ENCODE data around the gene CORO2B.
A peak's percentile ranks its signal among the peaks of the same experiment; 100 is the strongest.

Gene CORO2B, protein sequence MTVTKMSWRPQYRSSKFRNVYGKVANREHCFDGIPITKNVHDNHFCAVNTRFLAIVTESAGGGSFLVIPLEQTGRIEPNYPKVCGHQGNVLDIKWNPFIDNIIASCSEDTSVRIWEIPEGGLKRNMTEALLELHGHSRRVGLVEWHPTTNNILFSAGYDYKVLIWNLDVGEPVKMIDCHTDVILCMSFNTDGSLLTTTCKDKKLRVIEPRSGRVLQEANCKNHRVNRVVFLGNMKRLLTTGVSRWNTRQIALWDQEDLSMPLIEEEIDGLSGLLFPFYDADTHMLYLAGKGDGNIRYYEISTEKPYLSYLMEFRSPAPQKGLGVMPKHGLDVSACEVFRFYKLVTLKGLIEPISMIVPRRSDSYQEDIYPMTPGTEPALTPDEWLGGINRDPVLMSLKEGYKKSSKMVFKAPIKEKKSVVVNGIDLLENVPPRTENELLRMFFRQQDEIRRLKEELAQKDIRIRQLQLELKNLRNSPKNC

DNA sequence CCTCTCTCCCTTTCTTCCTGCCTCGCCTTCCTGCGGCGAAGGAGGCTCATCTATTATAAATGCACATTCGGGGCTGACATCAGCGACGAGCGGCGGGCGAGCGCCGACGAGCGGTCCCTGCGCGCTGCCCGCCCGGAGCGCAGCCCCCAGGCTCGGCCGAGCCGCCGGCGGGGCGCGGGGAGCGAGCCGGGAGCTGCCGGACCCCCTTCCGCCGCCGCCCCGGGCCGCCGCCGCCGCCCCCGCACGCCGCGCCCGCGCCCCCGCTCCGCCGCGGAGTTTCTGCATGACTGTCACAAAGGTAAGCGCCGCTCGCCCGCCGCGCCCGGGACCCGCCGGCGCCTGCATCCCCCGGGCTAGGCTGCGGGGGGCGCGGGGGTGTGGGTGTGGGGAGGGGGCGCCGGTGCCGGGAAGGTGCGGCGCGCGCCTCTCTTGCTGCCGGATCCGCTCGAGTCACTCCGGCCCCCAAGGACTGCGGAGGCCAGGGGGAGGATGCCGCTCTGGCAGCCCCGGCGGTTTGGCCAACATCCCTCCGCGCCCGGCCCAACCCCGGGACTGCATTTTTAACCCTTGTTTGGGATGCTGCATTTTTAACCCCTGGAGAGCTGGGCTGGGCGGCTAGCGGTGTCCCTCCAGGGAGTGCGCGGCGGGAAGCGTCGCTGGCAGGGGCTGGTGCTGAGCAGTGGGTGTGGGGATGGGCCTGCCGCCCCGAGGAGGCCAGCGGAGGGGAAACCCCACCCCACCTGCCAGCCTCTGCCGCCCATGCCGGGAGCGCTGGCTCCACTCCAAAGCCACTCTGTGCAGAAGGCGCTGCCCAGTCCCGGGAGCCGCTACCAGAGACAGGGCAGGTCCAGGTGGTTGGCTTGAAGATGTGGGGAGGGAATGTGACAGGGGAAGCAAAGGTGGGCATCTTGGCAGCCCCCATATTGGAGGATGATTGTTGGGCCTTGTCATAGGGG is at the start of gene CORO2B:
Gene CORO2B, plus strand, starts transcription at position 14 of the 956 bp plus-strand sequence. Its CDS starts 270 bp downstream, at position 284.
- peak; percentile 79 for DNase-seq

DNA sequence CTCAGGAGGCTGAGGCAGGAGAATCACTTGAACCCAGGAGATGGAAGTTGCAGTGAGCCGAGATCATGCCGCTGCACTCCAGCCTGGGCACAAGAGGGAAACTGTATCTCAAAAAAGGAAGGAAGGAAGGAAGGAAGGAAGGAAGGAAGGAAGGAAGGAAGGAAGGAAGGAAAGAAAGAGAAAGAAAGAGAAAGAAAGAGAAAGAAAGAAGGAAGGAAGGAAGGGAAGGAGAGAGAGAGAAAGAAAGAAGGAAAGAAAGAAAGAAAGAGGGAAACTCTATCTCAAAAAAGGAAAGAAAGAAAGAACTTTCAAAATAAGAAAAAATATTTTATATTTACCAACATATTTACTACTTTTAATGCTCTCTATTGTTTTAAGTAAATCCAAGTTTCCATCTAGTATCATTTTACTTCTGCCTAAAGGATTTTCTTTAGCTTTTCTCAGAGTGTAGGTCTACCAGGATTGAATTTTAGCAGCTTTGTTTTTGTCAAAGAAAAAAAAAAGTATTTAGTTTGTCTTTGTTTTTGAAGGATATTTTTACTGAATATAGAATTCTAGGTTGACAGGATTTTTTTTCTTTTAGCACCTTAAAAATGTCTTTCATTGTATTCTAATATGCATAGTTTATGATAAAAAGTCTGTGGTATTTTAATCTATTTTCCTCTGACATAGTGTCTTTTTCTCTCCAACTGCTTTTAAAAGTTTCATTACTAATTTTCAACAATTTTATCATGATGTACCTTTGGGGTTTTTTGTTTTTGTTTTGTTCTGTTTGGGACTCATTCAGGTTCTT is 47.2 kb upstream of the CORO2B start:
- DNase-seq: no peak

DNA sequence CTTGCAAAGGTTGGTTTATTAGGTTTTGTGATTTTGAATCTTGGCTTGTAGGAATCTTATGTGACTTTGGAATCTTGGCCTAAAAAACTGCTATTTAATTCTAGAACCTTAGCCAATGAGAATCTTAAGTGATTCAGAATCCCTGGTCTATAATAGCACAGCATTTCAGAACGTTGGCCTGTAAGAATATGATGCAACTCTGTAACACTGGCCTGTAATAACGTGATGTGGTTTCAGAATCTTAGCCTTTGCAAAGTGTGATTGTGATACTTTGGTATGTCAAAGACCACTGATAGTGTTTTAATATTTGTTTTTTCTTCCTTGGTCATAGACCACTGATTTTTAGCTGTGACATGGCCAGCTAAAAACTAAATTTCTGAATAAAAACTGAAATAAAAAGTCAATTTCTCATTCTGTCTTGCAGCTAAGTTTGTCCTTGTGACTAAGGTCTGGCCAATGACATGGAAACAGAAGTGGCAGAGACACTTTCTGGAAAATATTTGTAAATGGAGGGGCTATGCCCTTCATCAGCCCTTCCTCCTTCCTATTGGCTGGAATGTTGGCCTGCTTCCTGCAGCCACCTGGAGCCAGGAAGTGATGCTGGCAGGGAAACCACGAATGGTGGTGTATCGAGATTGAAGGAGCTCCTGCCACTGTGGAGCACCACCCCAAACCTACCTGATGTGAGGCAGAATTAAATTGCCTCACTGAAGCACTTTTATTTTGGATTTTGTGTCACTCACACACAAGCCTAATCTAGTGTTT is 42.3 kb upstream of the CORO2B start:
- no peak for DNase-seq

DNA sequence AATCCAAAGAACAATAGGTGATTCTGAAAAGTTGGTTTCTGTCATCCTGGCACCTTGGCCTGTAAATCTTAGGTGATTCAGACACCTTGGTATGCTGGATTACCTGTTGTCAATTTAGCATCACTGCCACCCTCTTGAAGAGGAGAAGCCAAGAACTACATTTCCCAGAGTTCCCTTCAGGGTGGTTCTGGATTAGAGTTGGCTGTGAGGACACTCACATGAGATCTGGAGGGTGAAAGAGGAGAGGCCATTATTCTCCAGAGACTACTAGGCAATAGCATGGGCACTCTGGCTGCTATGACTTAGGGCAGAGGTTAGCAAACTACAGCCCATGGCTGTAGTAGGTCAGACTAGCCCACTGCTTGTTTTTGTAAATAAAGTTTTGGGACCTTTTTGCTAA is 41.7 kb upstream of the CORO2B start:
- no peak for DNase-seq

DNA sequence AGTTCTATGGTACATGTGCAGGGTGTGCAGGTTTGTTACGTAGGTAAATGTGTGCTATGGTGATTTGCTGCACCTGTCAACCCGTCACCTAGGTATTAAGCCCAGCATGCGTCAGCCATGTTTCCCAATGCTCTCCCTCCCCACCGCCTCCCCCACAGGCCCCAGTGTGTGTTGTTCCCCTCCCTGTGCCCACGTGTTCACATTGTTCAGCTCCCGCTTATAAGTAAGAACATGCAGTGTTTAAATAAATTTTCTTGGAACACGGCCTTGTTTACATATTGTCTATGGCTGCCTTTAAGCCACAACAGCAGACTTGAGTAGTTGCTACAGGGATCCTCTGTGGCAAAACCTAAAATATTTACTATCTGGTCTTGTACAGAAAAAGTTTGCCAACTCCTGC is 41.3 kb upstream of the CORO2B start:
- DNase-seq: no peak

DNA sequence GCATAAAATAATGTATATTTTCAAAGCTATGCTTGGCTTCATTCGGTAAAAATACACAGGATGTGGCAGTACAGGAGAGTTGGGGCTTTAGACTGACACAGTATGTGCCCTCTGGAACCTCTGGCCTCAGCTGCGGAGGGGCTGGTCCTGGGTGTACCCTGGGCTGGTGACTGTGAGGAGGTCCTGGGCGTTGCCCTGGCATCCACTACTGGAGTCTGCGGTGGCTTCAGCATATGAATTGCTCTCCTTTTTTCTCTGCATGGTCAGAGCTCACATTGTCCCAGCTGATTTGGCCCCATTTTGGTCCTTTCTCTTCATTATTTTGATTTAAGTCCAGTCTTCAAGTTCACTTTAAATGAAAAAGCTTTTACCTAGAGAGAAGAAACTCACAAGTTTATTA is 40.5 kb upstream of the CORO2B start:
- no peak for DNase-seq

DNA sequence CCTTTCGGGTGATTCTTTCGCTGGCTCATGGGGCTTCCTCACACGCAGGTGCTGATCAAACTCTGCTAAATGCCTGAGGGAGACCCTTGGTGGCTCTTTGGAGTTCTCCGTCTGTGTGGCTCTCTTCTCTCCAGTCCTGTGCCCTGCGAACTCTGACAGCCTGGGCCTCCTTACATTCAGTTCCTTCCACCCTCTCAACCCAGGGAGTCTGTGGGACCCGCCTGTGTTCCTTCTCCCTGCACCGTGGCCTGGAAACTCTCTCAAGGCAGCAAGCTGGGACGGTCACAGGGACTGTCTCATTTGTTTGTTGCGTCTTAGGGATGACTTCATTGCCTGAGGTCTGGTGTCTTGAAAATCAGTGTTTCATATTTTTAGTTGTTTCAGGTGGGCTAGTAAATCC is 37.0 kb upstream of the CORO2B start:
- peak; percentile 50 for DNase-seq

DNA sequence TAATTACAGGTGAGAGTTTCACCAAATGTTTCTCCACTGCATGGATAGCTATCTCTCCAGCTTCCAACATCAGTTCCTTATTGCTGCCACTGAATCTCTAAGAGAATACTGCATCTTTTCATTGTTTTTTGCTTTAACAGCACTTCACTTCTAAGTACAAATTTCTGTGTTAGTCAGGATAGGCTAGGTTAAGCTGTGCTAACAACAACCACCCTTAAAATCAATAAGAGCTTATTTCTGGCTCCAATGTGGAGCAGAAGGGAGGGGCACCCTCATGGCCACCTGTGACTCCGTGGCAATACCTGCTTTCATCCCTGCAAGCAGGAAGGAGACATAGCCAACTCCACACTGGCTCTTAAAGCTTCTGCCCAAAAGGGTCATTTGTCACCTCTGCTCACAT is 36.4 kb upstream of the CORO2B start:
- no peak for DNase-seq

DNA sequence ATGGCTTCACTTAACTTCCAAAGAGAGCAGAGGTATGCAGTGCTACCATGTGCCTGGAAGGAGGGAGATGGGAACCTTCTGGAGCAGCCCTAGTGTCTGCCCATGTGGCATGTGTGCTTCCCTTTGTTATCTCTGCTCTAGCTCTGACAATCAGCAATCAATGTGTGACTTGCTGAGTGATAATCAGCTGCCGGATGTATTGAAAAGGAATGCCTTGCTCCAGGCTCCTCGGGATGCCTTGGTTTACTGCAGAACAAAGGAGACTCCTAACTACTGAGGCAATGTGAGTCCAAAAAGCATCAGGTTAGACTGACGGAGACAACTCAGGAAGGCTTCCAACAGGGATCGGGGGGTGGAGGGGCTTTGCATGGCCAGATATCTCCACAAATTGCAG is 36.0 kb upstream of the CORO2B start:
- no peak for DNase-seq

DNA sequence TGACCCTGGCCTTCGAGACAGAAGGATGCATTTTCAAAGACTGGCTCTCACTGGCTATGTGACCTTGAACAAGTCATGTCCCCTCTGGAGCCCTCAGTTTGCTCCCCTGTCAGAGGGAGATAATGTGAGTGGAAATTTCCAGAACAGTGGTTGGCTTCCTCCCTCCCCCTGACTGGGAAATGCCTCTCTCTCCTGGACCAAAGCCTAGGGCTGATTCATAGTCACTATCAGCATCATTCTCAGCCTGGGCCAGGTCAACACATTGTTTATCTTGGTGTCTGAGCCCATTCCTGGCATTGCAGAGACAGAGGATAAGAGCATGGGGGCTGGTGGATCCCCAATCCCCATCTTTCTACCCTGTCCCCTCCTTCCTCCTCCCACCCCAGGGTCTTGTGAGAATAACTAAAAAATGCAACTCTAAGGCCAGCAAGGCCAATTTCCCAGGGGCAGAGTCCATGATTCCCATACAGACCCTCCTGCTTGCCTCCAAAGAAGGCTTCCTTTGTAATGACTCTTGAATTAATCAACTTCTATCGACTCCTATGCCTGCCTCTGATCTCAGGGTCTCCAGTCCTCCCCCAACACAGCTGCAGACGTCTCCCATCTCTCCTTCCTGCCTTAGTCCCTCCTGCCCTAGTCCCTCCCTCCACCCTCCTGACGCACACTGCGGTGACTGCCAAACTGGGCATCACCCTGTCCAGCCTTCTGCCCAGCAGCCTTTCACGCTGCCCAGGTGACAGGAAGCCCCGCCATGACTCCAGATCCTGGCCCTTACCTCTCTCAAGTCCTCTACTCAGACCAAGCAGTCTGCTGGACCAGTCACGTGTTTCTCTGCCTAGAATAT is 35.4 kb upstream of the CORO2B start:
- DNase-seq: no peak

DNA sequence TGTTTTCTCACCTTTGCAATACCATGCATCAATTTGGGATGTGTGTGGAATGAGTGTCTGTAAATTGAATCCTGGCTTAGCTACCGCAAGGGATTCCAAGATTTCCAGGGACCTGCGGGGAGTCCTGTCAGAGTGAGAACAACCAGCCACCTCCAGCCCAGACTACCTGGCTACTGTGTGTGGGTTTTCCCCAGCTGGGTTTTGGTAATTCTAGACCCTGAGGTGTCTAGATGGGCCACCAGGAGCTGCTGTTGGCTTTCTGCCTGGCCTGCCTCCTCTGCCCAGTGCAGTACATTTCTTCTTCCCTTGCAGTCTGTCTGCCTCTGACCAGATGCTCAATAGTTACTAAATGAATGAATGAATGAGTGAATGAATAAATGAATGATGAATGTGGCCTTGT is 32.5 kb upstream of the CORO2B start:
- no peak for DNase-seq

DNA sequence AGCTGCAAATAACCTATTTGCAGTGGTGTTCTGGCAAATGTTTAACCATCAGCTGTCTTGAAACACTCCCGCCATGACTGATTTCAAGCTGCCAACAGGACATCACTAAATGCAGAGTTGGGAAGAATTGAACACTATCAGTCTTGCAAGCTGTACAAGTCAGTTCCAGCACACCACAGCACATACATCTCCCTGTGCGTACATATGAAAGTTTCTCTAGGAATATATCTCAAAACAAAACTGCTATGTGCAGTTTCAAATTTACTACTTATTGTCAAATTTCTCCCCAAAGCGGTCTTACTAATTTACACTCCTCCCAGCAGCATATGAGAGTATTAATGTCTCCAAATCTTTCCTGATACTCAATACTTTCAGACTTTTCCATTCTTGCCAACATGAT is 30.4 kb upstream of the CORO2B start:
- no peak for DNase-seq

DNA sequence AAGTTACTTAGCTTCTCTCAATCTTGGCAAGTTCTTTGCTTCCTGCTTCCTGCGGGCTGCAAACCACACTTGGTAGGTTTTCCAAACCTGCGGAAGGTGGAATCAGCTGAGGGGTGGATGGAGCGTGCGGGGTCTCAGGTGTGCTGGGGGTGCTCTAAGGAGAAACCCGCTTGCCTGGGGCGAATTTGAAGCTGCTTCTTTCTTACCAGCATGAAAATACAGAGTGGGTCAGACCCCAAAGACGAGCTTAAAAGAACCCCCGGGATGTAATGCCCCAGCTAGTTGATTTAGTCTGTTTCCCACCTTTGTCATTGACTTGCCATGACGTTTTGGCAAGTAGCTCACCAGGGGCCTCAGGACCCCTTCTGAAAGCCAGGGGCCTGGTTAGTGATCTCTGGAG is 28.8 kb upstream of the CORO2B start:
- DNase-seq: no peak

DNA sequence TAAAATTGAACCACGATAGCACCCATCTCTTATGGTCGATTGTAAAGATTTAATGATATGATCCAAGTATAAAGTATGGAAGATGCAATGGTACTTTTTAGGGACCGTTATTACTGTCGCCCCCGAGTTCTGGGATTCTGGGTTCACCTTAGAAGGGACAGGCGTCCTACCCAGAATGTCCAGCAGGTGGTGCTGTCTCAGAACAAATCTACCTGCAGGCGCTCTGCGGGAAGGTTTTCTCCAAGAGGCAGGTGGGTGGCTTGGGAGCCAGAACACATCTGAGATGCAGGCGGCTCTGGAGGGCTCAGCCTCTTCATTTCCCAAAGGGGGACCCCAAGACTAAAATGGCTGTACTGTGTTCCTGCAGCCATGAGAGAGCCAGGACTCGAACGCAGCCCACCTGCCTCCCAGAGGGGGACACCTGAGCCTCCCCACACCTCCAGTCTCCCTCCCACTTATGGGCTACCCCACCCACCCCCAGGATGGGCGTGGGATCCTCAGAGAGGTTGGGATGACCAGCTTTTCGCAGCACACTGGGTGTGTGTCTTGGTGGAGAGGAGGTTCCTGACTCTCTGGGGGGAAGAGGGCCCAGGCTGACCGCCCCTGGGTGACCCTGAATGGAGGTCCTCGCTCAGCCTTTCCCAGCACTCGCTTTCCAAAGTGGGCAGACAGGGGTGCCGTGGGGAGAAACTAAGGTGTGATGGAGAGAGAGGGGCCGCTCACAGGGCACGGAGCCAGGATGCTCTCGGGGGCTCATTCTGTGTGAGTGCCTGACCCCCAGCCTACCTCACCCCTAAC is 28.1 kb upstream of the CORO2B start:
- peak; percentile 71 for DNase-seq

DNA sequence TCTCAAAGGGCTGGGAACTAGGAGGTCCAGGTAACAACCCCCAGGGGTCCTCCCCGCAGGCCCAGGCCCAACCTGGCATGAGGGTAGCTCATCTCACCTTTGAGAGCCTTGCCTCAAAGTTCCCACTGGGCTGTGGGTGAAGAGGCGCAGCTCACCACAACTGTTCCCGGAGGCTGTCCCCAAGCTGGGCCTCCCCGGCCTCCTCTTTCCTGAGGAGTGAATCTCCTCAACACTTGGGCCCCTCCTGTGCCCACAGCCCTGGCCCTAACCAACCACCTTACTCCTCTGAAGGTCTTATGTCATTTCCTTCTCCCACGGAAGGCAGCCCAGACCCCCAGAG is 27.5 kb upstream of the CORO2B start:
- DNase-seq: no peak

DNA sequence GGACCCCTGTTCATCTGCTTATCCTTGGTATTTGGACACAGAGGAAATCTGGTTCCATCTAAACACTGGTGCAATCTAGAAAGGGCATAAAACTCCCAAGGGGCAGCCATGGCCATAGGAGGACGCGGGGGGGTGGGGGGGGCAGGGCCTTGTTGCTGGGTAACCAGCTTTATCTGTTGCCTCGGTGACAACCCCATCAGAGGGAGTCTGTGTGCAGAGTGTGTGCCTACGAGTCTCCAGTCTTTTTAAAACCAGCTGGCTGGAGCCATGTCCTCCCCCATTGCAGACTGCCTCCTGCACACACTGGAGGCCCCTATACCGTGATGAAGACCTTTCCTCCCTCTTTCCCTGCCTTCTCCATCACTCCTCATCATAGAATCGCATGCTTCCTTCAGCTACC is 26.4 kb upstream of the CORO2B start:
- DNase-seq: no peak

DNA sequence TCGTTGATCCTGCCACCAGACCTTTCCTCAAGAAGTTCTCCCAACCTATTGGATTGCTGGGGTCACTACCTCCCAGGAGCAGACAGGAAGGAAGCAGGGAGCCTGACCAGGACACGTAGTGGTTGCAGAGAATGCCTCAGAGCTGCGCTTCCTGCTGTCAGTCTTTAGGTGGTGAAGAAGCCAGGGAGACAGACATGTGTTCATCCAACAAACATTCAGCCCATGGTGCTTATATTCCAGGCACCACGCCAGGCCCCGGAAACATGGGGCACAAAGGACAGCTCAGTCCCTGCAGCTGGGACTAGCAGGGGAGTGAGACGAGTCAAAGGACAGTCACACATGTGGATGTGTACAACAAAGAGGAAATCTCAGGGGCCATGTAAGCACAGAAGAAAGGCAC is 26.0 kb upstream of the CORO2B start:
- peak; percentile 51 for DNase-seq

DNA sequence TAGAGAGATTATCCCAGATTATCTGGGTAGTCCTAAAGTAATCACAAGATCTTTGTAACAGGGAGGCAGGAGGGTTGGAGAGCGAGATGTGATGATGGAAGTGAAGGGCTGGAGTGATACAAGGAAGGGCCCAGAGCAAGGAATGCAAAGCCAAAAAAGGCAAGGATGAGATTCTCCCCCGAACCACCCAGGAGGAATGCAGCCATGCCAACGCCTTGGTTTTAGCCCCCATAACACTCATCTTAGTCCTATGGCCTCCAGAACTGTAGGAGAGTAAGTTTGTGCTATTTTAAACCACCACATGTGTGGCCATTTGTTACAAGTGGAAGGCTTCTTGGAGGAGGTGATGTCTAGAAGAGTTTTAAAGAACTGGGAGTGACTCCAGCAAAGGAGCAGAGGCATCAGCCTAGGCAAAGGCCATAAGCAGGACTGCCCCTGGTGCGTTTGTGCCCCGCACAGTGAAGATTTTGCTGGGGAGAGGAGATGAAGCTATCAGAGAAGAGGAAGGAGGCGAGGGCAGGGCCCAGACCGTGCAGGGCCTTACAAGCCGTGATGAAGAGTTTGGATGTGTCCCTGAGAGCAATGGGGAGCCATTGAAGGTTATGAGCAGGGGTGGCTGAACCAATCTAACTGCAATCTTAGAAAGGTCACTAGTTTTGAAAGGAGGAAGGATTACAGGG is 25.3 kb upstream of the CORO2B start:
- no peak for DNase-seq

DNA sequence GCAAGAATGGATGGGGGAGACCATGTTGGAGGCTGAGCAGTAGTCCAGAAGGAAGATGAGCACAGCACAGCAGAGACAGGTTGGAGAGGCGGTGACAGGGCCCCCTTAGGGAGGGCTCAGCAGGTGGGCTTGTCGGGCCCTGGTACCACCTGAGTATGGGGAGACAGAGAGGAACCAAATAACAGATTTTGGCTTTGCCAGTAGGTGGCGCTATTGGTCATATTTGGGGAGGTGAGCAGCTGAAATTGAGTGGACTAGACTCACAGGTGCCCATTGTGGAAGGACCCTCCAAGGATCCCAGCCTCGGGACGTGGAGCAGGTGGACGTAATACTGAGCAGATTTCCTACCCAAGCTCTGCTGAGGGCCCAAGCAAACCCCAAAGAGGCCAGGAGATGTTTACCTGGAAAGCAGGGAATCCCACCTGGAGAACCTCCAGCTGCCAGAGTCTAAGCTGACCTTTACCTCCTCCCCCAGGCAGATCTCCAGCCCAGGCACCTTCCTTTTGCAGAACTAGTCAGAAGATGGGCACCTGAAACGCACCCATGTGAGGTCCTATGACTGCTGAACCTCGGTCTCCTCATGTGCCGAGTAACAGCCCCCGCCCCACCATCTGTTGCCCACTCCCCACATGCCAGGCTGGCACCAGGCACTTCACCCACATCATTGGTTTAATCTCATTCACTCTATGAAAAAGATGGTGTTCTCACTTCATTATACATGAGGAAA is 24.6 kb upstream of the CORO2B start:
- DNase-seq: peak; percentile 85
